Lung (tissue), 12 donors: Measurements from ENCODE around the gene CNDP2. TPM values are rescaled to one million over a fixed set of nuclear protein-coding genes. Genes with fewer than 3 reads are reported as not detected.

Experiments
- ATAC-seq: fragments of 200-7000 bp; cut with Tn5 transposase; one replicate; pipeline ENCODE4 v1.9.1; 2020; ENCODE audit warnings: moderate number of reproducible peaks; ENCODE audit not compliant: insufficient read depth, low FRiP score
- DNase-seq, 3 donors: peaks; one replicate each; pipeline ENCODE4 v3.0.0-alpha.2; 2013 to 2017
- H3K27ac ChIP-seq, 2 donors: one replicate each; pipeline ENCODE4 v1.5.1; 2013; ENCODE audit warnings: mild to moderate bottlenecking in 2 of 2, moderate library complexity in 2 of 2, control low read depth in 1 of 2, inconsistent platforms in 1 of 2, low read depth in 1 of 2, low read length in 1 of 2
- H3K27me3 ChIP-seq, 3 donors: one replicate each; pipeline ENCODE4 v1.5.1; 2013; ENCODE audit warnings: low read length in 2 of 3; ENCODE audit not compliant: control insufficient read depth in 3 of 3, insufficient read depth in 3 of 3
- H3K36me3 ChIP-seq, 4 donors: one replicate each; pipeline ENCODE4 v1.5.1; 2013; ENCODE audit warnings: low read length in 4 of 4, mild to moderate bottlenecking in 1 of 4, moderate library complexity in 1 of 4; ENCODE audit not compliant: control insufficient read depth in 4 of 4, insufficient read depth in 4 of 4
- H3K4me1 ChIP-seq, 5 donors: one replicate each; pipeline ENCODE4 v1.5.1; 2013; ENCODE audit warnings: low read length in 5 of 5, mild to moderate bottlenecking in 2 of 5, moderate library complexity in 1 of 5; ENCODE audit not compliant: control insufficient read depth in 5 of 5, insufficient read depth in 5 of 5
- H3K4me3 ChIP-seq: one replicate; pipeline ENCODE4 v1.5.1; 2013; ENCODE audit warnings: mild to moderate bottlenecking, control low read depth, moderate library complexity
- H3K9ac ChIP-seq, 2 donors: one replicate each; pipeline ENCODE4 v1.5.1; 2013; ENCODE audit warnings: low read length in 2 of 2, control low read depth in 1 of 2; ENCODE audit not compliant: insufficient read depth in 1 of 2
- H3K9me3 ChIP-seq, 4 donors: one replicate each; pipeline ENCODE4 v1.5.1; 2013; ENCODE audit warnings: low read length in 3 of 4, mild to moderate bottlenecking in 1 of 4, moderate library complexity in 1 of 4; ENCODE audit not compliant: control insufficient read depth in 4 of 4, insufficient read depth in 3 of 4
- WGBS, 2 donors: extraction: QIAGEN DNeasy Blood & Tissue Kit; methylation state at CpG; one replicate each; pipeline ENCODE4 v1.1.7; 2013; 5-methylcytosine and 5-hydroxymethylcytosine counted together
- polyA plus RNA-seq, 2 donors: library from polyadenylated mRNA; stranded (reverse); fragments of 200-250 nt; gene quantifications; one replicate each; pipeline ENCODE4 v1.2.1, GENCODE V29; 2013
- total RNA-seq, 2 donors: library from RNA; depleted of rRNA in 1 of 2; stranded (reverse); fragments of >200 nt in 1 of 2; gene quantifications; one replicate each; pipeline ENCODE4 v1.2.1, GENCODE V29; 2014 to 2021
- TF ChIP-seq, protein P1 (sequence below): IDR thresholded peaks from 2 replicates; pipeline ENCODE4 v1.5.1; 2012; ENCODE audit warnings: mild to moderate bottlenecking; ENCODE audit errors: control extremely low read depth, extremely low read depth
- donor health status: control.
- donor health status: control.
- donor health status: Bipolar disorder and iron deficiency.
- donor health status: healthy.
- donor health status: DM: yes; HTN: yes; CAD: no.

CNDP2 gene
- total and polyA plus RNA-seq, 4 donors = 152 to 311 (median 191) TPM

DNA sequence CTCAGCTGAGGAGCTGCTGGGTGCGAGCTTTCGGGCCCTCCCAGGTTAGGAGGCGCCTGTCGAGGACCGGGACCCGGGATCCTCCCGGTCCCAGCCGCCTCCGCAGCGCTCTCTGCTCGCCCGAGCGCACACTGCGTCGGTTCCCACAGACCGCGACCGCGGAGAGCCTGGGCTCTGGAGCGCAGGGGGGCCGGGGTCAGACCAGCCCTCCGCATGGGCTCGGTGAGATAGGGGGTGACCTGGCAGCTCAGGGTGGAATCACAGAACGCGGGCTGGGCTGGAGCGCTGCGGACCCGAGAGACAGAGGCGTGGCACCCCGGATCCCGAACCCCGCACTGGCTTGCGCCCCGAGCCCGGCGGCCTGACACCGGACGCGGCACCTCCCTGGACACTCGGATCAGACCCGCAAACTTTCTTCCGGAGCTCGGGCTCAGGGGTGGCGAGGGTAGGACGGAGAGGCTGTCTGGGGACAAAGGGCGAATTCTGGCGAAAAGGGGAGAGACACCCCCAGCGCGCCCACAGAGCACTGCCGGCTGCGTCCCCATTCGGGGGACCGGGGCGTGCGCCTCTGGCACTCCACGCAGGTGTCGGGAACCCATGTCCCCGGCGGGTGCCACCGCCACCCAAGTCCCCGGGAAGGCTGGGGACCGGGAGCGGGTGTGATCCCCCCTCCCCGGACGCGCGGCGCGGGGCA lies 39.7 kb upstream of the CNDP2 start:
- no peak overlapping the region for H3K9ac ChIP-seq
- peaks cover 0 to 10% (median 8%) of the 10 kb centered on the region in 5 donors for H3K4me1 ChIP-seq
- H3K4me3 ChIP-seq = no peak overlapping the region
- WGBS, 2 donors = 2% methylated on average over 61 to 69 of the region's 69 CpGs
- no peaks in the 10 kb centered on the region for H3K36me3 ChIP-seq
- ATAC-seq (no peak), DNase-seq (no peak)
- TF ChIP-seq, protein P1, sequence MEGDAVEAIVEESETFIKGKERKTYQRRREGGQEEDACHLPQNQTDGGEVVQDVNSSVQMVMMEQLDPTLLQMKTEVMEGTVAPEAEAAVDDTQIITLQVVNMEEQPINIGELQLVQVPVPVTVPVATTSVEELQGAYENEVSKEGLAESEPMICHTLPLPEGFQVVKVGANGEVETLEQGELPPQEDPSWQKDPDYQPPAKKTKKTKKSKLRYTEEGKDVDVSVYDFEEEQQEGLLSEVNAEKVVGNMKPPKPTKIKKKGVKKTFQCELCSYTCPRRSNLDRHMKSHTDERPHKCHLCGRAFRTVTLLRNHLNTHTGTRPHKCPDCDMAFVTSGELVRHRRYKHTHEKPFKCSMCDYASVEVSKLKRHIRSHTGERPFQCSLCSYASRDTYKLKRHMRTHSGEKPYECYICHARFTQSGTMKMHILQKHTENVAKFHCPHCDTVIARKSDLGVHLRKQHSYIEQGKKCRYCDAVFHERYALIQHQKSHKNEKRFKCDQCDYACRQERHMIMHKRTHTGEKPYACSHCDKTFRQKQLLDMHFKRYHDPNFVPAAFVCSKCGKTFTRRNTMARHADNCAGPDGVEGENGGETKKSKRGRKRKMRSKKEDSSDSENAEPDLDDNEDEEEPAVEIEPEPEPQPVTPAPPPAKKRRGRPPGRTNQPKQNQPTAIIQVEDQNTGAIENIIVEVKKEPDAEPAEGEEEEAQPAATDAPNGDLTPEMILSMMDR = no peak
- H3K27ac ChIP-seq = peak overlapping the region in 1 of 2 donors; percentile 74
- peaks cover 23 to 49% (median 43%) of the 10 kb centered on the region in 3 donors for H3K27me3 ChIP-seq
- no peaks in the 10 kb centered on the region for H3K9me3 ChIP-seq

DNA sequence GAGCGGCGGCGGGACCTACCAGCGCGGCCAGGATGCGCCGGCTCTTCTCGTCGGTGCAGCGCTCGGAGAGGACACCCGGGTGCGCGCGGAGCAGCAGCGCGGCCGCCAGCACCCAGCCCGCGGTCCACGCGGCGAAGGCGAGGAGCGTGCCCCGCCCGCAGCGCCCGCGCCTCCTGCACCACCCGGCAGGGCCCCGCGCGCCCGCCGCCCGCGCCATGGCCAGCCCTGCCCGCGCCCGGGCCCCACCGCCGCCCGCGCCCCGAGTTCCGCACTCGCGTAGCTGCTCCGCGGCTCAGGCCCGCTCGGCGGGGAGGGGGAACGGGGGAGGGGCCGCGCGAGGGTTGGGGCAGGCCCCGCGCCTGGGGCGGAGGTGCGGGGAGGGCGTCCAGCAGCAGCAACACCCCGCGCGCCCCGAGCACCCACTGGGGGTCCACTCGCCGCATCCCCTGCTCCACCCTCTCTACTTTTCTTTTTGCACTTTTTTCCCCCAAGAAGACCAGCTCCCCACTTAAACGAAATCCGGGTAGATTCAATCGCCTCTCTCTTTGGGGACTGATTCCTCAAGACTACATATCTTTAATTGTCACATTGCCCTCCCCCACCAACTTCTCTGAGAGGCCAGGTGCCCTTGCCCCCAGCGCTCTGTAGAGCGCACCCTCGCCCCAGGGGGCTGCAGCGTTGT lies 39.0 kb upstream of the CNDP2 start, which contains the start of gene DIPK1C:
DIPK1C (minus strand) TSS at position 266 of the 682 bp plus-strand sequence; CDS start at position 217, 49 bp downstream.
- TF ChIP-seq, protein P1 = no peak
- Histone ChIP-seq H3K27ac (peak within 1 kb of the TSS in 1 of 2 donors; percentile 74), H3K4me3 (no peak within 1 kb of the TSS), H3K27me3 (peaks cover 23 to 44% (median 43%) of the 10 kb centered on the region in 3 donors), H3K4me1 (peaks cover 0 to 10% (median 8%) of the 10 kb centered on the region in 5 donors), H3K9ac (no peak within 1 kb of the TSS), H3K9me3 (no peaks in the 10 kb centered on the region), H3K36me3 (no peaks in the 10 kb centered on the region)
- DNase-seq = no peak
- 2 to 3% methylated on average over 29 to 76 of the region's 76 CpGs for WGBS, 2 donors
- no peak for ATAC-seq

DNA sequence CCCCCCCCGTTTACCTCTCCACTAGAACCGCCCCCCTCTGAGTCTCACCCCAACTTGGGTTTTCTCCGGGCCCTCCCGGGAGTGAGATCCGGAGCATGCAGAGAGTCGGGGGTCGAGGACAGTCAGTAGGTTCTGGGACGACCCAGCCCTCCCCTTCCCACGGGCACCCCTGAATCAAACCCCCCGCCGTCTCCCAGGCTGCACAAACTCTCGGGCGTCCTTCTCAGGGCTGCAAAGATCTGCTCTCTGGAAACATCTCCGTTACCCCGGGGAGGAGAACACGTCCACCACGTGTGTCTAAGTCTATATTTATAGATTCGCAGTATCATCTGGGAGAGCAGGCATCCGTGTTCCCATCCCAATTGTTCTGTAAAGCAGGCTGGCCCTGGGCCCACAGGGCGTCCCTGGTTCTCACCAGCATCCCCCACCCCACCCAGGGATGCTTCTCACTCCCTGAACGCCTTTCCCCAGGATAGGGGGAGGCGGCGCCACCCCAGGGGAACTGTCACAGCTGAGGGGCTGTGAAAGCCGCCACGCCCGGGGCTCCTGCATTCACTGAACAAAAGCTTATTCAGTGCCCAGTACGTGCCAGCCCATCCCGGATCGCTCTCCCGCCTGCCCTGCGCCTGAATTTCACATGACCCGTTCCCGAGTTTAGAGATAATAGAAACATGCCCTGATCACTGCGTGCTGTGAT lies 38.3 kb upstream of the CNDP2 start:
- no peak for ATAC-seq
- H3K27me3 ChIP-seq = peaks cover 23 to 44% (median 43%) of the 10 kb centered on the region in 3 donors

More for the DNA sequence above, 38.3 kb upstream of the CNDP2 start:
- peak overlapping the region in 1 of 2 donors; percentile 54 for H3K27ac ChIP-seq
- DNase-seq = no peak
- H3K4me1 ChIP-seq = peaks cover 0 to 10% (median 8%) of the 10 kb centered on the region in 5 donors
- TF ChIP-seq, protein P1 = no peak
- no peaks in the 10 kb centered on the region for H3K36me3 ChIP-seq
- H3K9me3 ChIP-seq = peaks cover 0 to 1% (median 0%) of the 10 kb centered on the region in 4 donors
- no peak overlapping the region for H3K4me3 ChIP-seq
- whole genome bisulfite sequencing, 2 donors = 30 to 45% methylated on average over 34 of the region's 34 CpGs
- no peak overlapping the region for H3K9ac ChIP-seq
